A673 (cell line): ENCODE measurements around the gene IFRD2.

Experiments
- EZH2 ChIP-seq: fragments of 200-600 bp; sonication (generic); IDR thresholded peaks from 2 replicates; pipeline ENCODE4 v1.6.1; 2017; ENCODE audit warnings: borderline replicate concordance, low read depth, mild to moderate bottlenecking, mixed read lengths, antibody characterized with exemption, low read length; ENCODE audit not compliant: poor library complexity, severe bottlenecking
- TF ChIP-seq, protein P1 (sequence below): fragments of 300-800, 200-600 bp; sonication (generic); conservative IDR thresholded peaks from 2 replicates; pipeline ENCODE4 v1.5.1; 2017; ENCODE audit warnings: low read depth, mild to moderate bottlenecking, antibody characterized with exemption, low read length, moderate library complexity, mixed read lengths

DNA sequence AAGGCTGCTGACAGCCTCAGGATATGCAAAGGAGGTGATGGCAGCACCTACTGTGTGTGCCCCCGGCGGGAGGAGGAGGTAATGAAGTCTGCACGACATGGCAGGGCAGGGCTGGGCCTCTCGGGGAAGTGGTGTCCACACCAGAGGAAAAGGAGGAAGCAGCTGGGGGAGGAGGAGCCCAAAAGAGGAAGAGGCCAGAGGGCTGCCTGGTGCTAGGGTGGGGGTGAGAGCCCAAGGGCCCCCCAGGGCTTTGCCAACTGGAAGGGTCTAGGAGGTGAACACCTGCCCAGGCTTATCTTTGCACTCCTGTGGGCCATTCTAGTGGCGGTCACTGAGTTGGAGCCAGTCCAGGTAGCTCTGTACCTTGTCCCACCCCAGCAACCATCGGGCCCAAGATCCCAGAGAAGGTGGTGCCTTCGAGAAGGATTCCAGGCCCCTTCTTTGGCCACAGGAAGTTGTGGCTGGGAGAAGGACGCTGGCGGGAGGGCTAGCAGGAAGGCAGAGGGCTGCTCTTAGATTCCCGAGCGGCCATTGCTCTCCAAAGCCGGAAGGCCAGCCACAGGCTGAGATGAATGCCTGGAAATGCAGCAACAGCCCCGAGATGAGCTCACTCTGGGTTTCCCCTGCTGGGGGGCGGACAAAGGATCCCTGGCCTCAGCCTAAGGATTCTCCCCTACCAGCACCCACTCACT is 49.2 kb downstream of the IFRD2 start:
- TF ChIP-seq, protein P1, sequence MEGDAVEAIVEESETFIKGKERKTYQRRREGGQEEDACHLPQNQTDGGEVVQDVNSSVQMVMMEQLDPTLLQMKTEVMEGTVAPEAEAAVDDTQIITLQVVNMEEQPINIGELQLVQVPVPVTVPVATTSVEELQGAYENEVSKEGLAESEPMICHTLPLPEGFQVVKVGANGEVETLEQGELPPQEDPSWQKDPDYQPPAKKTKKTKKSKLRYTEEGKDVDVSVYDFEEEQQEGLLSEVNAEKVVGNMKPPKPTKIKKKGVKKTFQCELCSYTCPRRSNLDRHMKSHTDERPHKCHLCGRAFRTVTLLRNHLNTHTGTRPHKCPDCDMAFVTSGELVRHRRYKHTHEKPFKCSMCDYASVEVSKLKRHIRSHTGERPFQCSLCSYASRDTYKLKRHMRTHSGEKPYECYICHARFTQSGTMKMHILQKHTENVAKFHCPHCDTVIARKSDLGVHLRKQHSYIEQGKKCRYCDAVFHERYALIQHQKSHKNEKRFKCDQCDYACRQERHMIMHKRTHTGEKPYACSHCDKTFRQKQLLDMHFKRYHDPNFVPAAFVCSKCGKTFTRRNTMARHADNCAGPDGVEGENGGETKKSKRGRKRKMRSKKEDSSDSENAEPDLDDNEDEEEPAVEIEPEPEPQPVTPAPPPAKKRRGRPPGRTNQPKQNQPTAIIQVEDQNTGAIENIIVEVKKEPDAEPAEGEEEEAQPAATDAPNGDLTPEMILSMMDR: no peak
- no peak for TF ChIP-seq EZH2
